Amniotic stem cell (primary cell): Measurements from ENCODE around the gene ADORA1.

Source experiments
- DNase-seq: peaks from one replicate; lab custom pipeline; 2025; lab: John Stamatoyannopoulos, UW

The ADORA1 gene

GRCh38 chr1:203159844-203160243, 32.3 kb downstream of the ADORA1 start:
- no peak for DNase-seq

- DNase-seq, result no peak
Measured at GRCh38 chr1:203161175-203161574, 33.6 kb downstream of the ADORA1 start.

- no peak for DNase-seq
Measured at GRCh38 chr1:203161703-203162102, 34.2 kb downstream of the ADORA1 start.

GRCh38 chr1:203162403-203162802, 34.9 kb downstream of the ADORA1 start:
- DNase-seq, result no peak

- DNase-seq, result no peak
Measured at GRCh38 chr1:203163891-203164635, 36.5 kb downstream of the ADORA1 start.

- no peak for DNase-seq
Measured at GRCh38 chr1:203165101-203165799, 37.7 kb downstream of the ADORA1 start.

- DNase-seq, result no peak
Measured at GRCh38 chr1:203165800-203166161, 38.3 kb downstream of the ADORA1 start.

- DNase-seq, result no peak
Measured at GRCh38 chr1:203166192-203166940, 38.8 kb downstream of the ADORA1 start.

- DNase-seq, result no peak
Measured at GRCh38 chr1:203167026-203167912, 39.7 kb downstream of the ADORA1 start.

- DNase-seq, result no peak
Measured at GRCh38 chr1:203167913-203168200, 40.3 kb downstream of the ADORA1 start.

- no peak for DNase-seq
Measured at GRCh38 chr1:203168256-203168786, 40.8 kb downstream of the ADORA1 start.

- no peak for DNase-seq
Measured at GRCh38 chr1:203168991-203169390, 41.5 kb downstream of the ADORA1 start.

- DNase-seq, result no peak
Measured at GRCh38 chr1:203169770-203170520, 42.4 kb downstream of the ADORA1 start.

GRCh38 chr1:203170625-203171330, 43.3 kb downstream of the ADORA1 start:
- DNase-seq, result no peak

- no peak for DNase-seq
Measured at GRCh38 chr1:203171341-203172183, 44.0 kb downstream of the ADORA1 start.

- no peak for DNase-seq
Measured at GRCh38 chr1:203172184-203173010, 44.9 kb downstream of the ADORA1 start.

GRCh38 chr1:203173011-203173555, 45.6 kb downstream of the ADORA1 start:
- DNase-seq, result no peak

GRCh38 chr1:203173566-203173965, 46.0 kb downstream of the ADORA1 start:
- DNase-seq, result no peak
